Activated CD4-positive, alpha-beta T cell treated with anti-CD3 and anti-CD28 coated beads, Interleukin-2, Interleukin-6, amounts not matched to agents 100 ng/mL and 50 ng/mL, durations not matched to agents 16 hours and 8 hours (primary cell): ENCODE results near the gene ZNF747.

Source experiments
- DNase-seq: peaks from one replicate; pipeline ENCODE4 v3.0.0-alpha.2; 2020

ZNF747 gene

GRCh38 chr16:30510376-30510938, 24.2 kb downstream of the ZNF747 start:
- DNase-seq: no peak

- no peak for DNase-seq
Observed at GRCh38 chr16:30509081-30509765, 25.4 kb downstream of the ZNF747 start.

GRCh38 chr16:30503403-30504296, 31.0 kb downstream of the ZNF747 start:
- no peak for DNase-seq

GRCh38 chr16:30499284-30499683, 35.4 kb downstream of the ZNF747 start:
- DNase-seq: no peak

- no peak for DNase-seq
Observed at GRCh38 chr16:30494709-30495108, 39.9 kb downstream of the ZNF747 start.

GRCh38 chr16:30493941-30494488, 40.6 kb downstream of the ZNF747 start:
- DNase-seq: no peak

- peak; percentile 20 for DNase-seq
Observed at GRCh38 chr16:30491744-30492308, 42.8 kb downstream of the ZNF747 start.

- DNase-seq: no peak
Observed at GRCh38 chr16:30491229-30491628, 43.4 kb downstream of the ZNF747 start.

GRCh38 chr16:30490210-30490609, 44.4 kb downstream of the ZNF747 start:
- DNase-seq: no peak

GRCh38 chr16:30488764-30489605, 45.7 kb downstream of the ZNF747 start:
- DNase-seq: no peak

GRCh38 chr16:30485818-30486436, 48.7 kb downstream of the ZNF747 start:
- no peak for DNase-seq

- DNase-seq: no peak
Observed at GRCh38 chr16:30484887-30485286, 49.8 kb downstream of the ZNF747 start.

GRCh38 chr16:30482366-30482765, 52.3 kb downstream of the ZNF747 start:
- DNase-seq: no peak

- no peak for DNase-seq
Observed at GRCh38 chr16:30481381-30481780, 53.3 kb downstream of the ZNF747 start.
